HFF-Myc (cell line): ENCODE data around the gene CYP2U1.
A peak's percentile ranks its signal among the peaks of the same experiment; 100 is the strongest.

ENCODE experiments used
- DNase-seq: peaks from one replicate; pipeline ENCODE4 v3.0.0-alpha.2; 2011; ENCODE audit warnings: low read depth; ENCODE audit errors: extremely low read depth
- H3K4me3 ChIP-seq: replicated peaks from 2 replicates; pipeline ENCODE4 v1.5.1; 2011; ENCODE audit warnings: low read depth, mild to moderate bottlenecking, control low read depth, low read length
- CTCF ChIP-seq: IDR thresholded peaks from 2 replicates; pipeline ENCODE4 v1.5.1; 2012; ENCODE audit warnings: mild to moderate bottlenecking, low read depth, low read length, control low read depth; ENCODE audit errors: missing control alignments

Gene CYP2U1

GRCh38 chr4:107930821-107931774, at the start of gene CYP2U1:
TSS of gene CYP2U1 (plus strand) at chr4:107931549. CDS start at chr4:107931644, 95 bp downstream.
- H3K4me3 ChIP-seq = peak within 1 kb of the TSS; percentile 75
- no peak for DNase-seq
- TF ChIP-seq CTCF = no peak

GRCh38 chr4:107885865-107886264, 45.5 kb upstream of the CYP2U1 start:
- no peak overlapping the region for H3K4me3 ChIP-seq
- TF ChIP-seq CTCF = no peak
- no peak for DNase-seq

- H3K4me3 ChIP-seq = no peak overlapping the region
- TF ChIP-seq CTCF = no peak
- no peak for DNase-seq
These were observed 43.1 kb upstream of the CYP2U1 start for GRCh38 chr4:107888237-107888636.

GRCh38 chr4:107890779-107891178, 40.6 kb upstream of the CYP2U1 start:
- no peak overlapping the region for H3K4me3 ChIP-seq
- TF ChIP-seq CTCF = no peak
- no peak for DNase-seq

GRCh38 chr4:107891299-107891698, 40.0 kb upstream of the CYP2U1 start:
- no peak for TF ChIP-seq CTCF
- H3K4me3 ChIP-seq = no peak overlapping the region
- no peak for DNase-seq

- TF ChIP-seq CTCF = no peak
- H3K4me3 ChIP-seq = no peak overlapping the region
- DNase-seq = no peak
These were observed 37.9 kb upstream of the CYP2U1 start for GRCh38 chr4:107893171-107894137.
